Measurements from ENCODE around the gene JMJD7. TPM values are rescaled to one million over a fixed set of nuclear protein-coding genes. Genes with fewer than 3 reads are reported as not detected.

Gene JMJD7
- total and polyA plus RNA-seq, 10 donors = 3.2 to 20.1 (median 10.7) TPM

DNA sequence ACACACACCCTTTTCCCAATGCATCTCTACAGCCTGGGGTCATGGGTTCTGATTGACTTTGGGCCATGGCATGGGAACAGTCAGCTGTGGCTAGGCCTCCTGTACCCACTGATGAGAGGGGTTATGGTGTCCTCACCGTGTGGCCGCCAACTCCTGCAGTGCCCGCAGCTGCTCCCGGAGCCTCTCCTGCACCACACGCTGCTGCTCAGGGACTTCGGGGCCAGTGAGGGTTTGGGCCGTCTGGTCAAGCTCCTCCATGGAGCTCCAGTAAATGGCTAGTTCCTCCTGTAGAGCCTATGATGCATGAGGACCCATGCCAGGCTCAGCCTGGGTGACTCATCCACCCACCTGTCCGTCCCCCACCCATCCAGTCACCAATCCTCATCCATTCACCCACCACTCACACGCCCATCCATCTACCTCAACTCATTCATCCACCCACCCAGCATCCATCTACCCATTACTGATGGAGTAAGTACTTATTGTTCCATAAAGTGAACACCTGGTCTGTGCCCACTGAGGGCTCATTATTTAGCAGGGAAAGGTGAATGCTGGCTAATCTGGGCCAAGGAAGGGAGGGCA, 44.4 kb downstream of the JMJD7 start:
- H3K4me1 ChIP-seq = no peaks in the 10 kb centered on the region
- H3K27ac ChIP-seq = no peak overlapping the region
- intact Hi-C loops (cut with DNase I; ENCODE audit: low total_unique reads) = no loop called here
- H3K4me3 ChIP-seq = no peak overlapping the region
- DNase-seq = no peak
- no peaks in the 10 kb centered on the region for H3K36me3 ChIP-seq
- peaks cover 0 to 23% (median 0%) of the 10 kb centered on the region in 7 donors for H3K27me3 ChIP-seq (replicated peaks in 1 of 7)
- WGBS, 5 donors = 86 to 93% (median 91%) methylated on average over 9 of the region's 9 CpGs
- H3K9me3 ChIP-seq = no peaks in the 10 kb centered on the region
- TF ChIP-seq POLR2AphosphoS5 (IDR thresholded peaks at IDR 0.05) (no peak), POLR2A (IDR thresholded peaks at IDR 0.05) (no peak)
- TF ChIP-seq, protein P1, sequence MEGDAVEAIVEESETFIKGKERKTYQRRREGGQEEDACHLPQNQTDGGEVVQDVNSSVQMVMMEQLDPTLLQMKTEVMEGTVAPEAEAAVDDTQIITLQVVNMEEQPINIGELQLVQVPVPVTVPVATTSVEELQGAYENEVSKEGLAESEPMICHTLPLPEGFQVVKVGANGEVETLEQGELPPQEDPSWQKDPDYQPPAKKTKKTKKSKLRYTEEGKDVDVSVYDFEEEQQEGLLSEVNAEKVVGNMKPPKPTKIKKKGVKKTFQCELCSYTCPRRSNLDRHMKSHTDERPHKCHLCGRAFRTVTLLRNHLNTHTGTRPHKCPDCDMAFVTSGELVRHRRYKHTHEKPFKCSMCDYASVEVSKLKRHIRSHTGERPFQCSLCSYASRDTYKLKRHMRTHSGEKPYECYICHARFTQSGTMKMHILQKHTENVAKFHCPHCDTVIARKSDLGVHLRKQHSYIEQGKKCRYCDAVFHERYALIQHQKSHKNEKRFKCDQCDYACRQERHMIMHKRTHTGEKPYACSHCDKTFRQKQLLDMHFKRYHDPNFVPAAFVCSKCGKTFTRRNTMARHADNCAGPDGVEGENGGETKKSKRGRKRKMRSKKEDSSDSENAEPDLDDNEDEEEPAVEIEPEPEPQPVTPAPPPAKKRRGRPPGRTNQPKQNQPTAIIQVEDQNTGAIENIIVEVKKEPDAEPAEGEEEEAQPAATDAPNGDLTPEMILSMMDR (IDR thresholded peaks at IDR 0.05 in 8 of 11, conservative IDR thresholded peaks at IDR 0.05 in 3 of 11) = no peak

DNA sequence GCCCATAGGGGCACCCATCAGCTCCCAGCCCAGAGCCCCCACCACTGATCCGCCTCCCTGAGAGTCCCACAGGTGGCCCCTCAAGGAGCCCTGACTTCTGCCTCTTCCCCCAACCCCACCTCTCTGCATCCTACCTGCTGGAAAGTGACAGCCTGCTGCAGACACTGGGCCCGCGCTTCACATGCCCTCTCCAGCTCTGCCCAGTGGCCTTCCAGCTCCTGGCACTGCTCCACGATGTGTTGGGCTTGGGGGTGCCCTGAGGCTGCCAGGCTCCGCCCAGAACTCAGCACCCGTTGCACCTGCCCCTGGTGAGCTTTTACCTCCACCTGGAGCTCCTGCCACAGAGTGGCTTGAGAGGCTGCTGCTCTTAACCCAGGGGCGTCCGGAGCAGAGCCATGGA, 45.8 kb downstream of the JMJD7 start:
- H3K27ac ChIP-seq = no peak overlapping the region
- no peaks in the 10 kb centered on the region for H3K9me3 ChIP-seq
- DNase-seq = no peak
- no peaks in the 10 kb centered on the region for H3K4me1 ChIP-seq
- H3K36me3 ChIP-seq = no peaks in the 10 kb centered on the region
- TF ChIP-seq POLR2A (IDR thresholded peaks at IDR 0.05) (no peak), POLR2AphosphoS5 (IDR thresholded peaks at IDR 0.05) (no peak)
- TF ChIP-seq, protein P1 (IDR thresholded peaks at IDR 0.05 in 8 of 11, conservative IDR thresholded peaks at IDR 0.05 in 3 of 11) = no peak
- WGBS, 5 donors = 80 to 95% (median 91%) methylated on average over 3 to 8 of the region's 8 CpGs
- H3K27me3 ChIP-seq (replicated peaks in 1 of 7) = peaks cover 0 to 33% (median 0%) of the 10 kb centered on the region in 7 donors
- intact Hi-C loops (cut with DNase I; ENCODE audit: low total_unique reads) = no loop called here
- H3K4me3 ChIP-seq = no peak overlapping the region

DNA sequence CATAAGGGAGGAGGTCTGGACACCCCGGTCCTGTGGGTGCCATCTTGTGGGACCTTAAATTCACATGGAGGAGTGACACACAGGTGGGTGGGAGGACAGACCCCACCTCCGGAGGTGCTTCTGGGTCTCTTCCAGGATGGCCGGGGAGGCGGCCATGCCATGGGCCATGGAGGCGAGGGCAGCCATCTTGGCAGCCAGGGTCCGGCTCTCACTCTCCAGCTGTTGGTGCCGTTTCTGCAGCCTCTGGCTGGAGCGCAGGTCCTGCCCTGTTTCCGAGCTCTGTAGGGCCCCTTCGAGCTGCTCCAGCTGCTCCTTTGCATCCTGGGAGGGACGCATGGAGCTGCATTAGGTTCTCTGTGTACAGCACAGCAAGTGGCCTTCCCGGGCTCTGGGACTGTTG, 46.8 kb downstream of the JMJD7 start:
- 88 to 97% (median 92%) methylated on average over 5 to 12 of the region's 12 CpGs for WGBS, 5 donors

DNA sequence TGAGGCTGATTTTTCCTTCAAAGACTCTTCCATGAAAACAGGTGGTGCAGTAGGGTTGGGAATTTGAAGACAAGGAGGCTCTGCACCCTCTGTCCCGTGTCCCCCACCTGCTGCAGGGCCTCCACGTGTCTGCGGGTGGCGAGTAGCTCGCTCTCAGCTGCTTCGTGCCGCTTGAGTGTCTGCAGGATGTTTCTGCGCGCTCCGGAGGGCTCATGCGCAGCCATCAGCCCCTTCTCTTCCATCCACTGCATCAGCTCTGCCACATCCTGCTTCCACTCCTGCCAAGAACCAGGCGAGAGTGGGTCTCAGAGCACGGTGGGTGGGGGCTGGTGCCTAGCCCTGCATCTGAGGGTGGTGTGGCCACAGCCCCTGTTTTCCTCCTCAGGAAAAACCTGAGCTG, 48.1 kb downstream of the JMJD7 start:
- TF ChIP-seq, protein P1 (IDR thresholded peaks at IDR 0.05 in 8 of 11, conservative IDR thresholded peaks at IDR 0.05 in 3 of 11) = no peak
- TF ChIP-seq POLR2AphosphoS5 (IDR thresholded peaks at IDR 0.05) = no peak
- no peak for TF ChIP-seq POLR2A (IDR thresholded peaks at IDR 0.05)
- intact Hi-C loops (cut with DNase I; ENCODE audit: low total_unique reads) = no loop called here
- H3K4me1 ChIP-seq = no peaks in the 10 kb centered on the region
- no peaks in the 10 kb centered on the region for H3K9me3 ChIP-seq
- DNase-seq = peak; percentile 80
- H3K4me3 ChIP-seq = no peak overlapping the region
- 74 to 81% (median 77%) methylated on average over 12 to 13 of the region's 13 CpGs for WGBS, 5 donors
- no peak overlapping the region for H3K27ac ChIP-seq
- H3K36me3 ChIP-seq = no peaks in the 10 kb centered on the region
- H3K27me3 ChIP-seq (replicated peaks in 1 of 7) = peaks cover 0 to 56% (median 0%) of the 10 kb centered on the region in 7 donors

More for the DNA sequence above, 46.8 kb downstream of the JMJD7 start:
- H3K27ac ChIP-seq = no peak overlapping the region
- no peak for DNase-seq
- peaks cover 0 to 43% (median 0%) of the 10 kb centered on the region in 7 donors for H3K27me3 ChIP-seq (replicated peaks in 1 of 7)
- no peak for TF ChIP-seq POLR2AphosphoS5 (IDR thresholded peaks at IDR 0.05)
- no peak for TF ChIP-seq POLR2A (IDR thresholded peaks at IDR 0.05)
- TF ChIP-seq, protein P1 (IDR thresholded peaks at IDR 0.05 in 8 of 11, conservative IDR thresholded peaks at IDR 0.05 in 3 of 11) = no peak
- H3K4me1 ChIP-seq = no peaks in the 10 kb centered on the region
- intact Hi-C loops (cut with DNase I; ENCODE audit: low total_unique reads) = no loop called here
- no peaks in the 10 kb centered on the region for H3K9me3 ChIP-seq
- H3K4me3 ChIP-seq = no peak overlapping the region
- no peaks in the 10 kb centered on the region for H3K36me3 ChIP-seq
